Hepatocyte (in vitro differentiated cells): ENCODE measurements around the gene PARG.

ENCODE experiments used
- CTCF ChIP-seq: fragments of 200-600 bp; sonication (generic); IDR thresholded peaks from 2 replicates; pipeline ENCODE4 v1.5.1; 2016; ENCODE audit warnings: antibody characterized with exemption, mild to moderate bottlenecking; ENCODE audit not compliant: poor library complexity
- EZH2 ChIP-seq: fragments of 200-600 bp; sonication (generic); IDR thresholded peaks from 2 replicates; pipeline ENCODE4 v1.6.1; 2016; ENCODE audit warnings: antibody characterized with exemption, mild to moderate bottlenecking, borderline replicate concordance
- EZH2phosphoT487 ChIP-seq: fragments of 200-600 bp; sonication (generic); IDR thresholded peaks from one replicate; pipeline ENCODE4 v1.6.1; 2018; ENCODE audit warnings: antibody characterized with exemption, mild to moderate bottlenecking, low read depth, moderate library complexity; ENCODE audit not compliant: unreplicated experiment, severe bottlenecking

GRCh38 chr10:49784681-49785080 is 157.1 kb downstream of the PARG start:
- no peak for TF ChIP-seq EZH2
- TF ChIP-seq CTCF, result no peak
- no peak for TF ChIP-seq EZH2phosphoT487
